NCI-H2196 (cell line): ENCODE results near the gene NIPBL.
"Not testable (repeated sequence)": the region's sequence is repeated elsewhere in the genome, so short reads cannot be mapped to it uniquely, and the experiment has no call there.

Experiments
- DNase-seq: peaks from one replicate; lab custom pipeline; 2025; ENCODE audit not compliant: unreplicated experiment; lab: John Stamatoyannopoulos, UW

Gene NIPBL

DNA sequence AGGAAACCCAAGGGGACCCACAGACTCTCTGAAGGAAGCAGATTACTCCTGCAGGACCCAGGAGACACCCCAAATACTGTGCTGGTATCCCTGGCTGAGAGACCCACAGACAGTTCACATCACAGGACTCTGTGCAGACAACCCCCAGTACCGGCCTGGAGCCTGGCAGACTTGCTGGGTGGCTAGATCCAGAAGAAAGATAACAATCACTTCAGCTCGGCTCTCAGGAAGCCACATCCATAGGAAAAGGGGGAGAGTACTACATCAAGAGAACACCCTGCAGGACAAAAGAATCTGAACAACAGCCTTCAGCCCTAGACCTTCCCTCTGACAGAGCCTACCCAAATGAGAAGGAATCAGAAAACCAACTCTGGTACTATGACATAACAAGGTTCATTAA is 206.4 kb downstream of the NIPBL start:
- not testable (repeated sequence) for DNase-seq

DNA sequence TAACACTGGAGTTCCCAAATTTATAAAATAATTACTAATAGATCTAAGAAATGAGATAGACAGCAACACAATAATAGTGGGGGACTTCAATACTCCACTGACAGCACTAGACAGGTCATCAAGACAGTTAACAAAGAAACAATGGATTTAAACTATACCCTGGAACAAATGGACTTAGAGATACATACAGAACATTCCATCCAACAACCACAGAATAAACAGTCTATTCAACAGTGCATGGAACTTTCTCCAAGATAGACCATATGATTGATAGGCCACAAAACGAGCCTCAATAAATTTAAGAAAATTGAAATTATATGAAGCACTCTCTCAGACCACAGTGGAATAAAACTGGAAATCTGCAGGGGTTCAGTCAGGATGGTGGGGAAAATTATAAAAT is 209.5 kb downstream of the NIPBL start:
- not testable (repeated sequence) for DNase-seq

DNA sequence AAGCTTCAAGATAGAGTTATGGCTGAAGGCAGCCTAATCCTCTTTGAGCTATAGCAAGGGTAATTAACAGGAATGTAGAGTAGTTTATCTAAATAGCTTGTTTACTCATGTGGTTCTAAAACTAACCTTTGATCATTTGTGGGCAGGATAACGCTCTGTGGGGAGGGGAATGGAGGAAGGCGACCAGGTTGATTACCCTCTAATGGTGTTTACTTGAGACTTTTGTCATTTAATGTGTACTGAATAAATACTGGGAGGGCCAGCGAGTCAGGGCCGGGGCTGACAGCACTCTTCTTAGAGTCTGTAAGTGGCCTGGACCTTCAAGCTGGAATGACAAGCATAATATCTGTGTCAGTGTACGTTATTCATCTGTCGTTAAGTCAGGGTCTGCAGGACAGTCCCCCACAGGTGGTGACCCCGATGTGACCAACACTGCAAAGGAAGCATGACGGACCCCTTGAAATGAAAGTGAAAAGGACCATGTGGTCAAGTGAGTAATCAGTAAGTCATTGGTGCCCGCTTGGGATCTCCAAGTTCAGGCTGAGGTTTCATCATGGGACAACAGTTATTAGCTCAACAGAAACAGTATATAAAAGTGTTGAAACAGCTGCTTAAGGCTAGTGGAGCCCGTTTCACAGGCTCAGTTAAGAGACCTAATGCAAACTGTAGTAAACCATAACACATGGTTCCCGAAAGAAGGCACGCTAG is 210.1 kb downstream of the NIPBL start:
- DNase-seq: no peak

DNA sequence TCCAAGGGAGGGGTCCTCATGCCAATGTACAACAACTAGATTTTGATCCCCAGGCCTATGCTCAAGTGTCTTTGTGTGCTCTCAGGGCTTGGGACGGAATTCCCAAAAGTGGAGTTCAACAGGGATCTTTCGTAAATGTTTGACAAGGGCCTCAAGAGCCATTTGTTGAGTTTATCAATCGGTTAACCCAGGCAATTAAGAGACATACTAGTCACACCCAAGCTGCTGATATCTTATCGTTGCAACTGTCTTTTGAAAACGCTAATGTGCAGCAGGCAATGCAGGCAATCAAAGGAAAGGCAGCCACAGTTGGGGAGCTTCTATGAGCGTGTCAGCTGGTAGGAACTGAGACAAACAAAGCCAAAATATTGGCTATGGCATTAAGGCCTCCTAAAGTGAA is 211.4 kb downstream of the NIPBL start:
- DNase-seq: no peak

- DNase-seq: no peak
These were observed 213.7 kb downstream of the NIPBL start for GRCh38 chr5:37090123-37090726.

GRCh38 chr5:37090781-37091180 is 214.2 kb downstream of the NIPBL start:
- no peak for DNase-seq

DNA sequence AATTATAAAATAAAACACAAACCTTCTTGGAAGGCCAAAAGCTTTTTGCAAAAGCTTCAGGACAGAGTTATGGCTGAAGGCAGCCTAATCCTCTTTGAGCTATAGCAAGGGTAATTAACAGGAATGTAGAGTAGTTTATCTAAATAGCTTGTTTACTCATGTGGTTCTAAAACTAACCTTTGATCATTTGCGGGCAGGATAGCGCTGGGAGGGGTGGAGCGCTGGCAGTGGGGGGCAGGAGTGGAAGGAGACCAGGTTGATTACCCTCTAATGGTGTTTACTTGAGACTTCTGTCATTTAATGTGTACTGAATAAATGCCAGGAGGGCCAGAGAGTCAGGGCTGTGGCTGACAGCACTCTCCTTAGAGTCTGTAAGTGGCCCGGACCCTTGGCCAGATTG is 217.2 kb downstream of the NIPBL start:
- not testable (repeated sequence) for DNase-seq

- not testable (repeated sequence) for DNase-seq
These were observed 222.7 kb downstream of the NIPBL start for GRCh38 chr5:37099267-37099666.

- no peak for DNase-seq
These were observed 226.7 kb downstream of the NIPBL start for GRCh38 chr5:37103302-37103701.

DNA sequence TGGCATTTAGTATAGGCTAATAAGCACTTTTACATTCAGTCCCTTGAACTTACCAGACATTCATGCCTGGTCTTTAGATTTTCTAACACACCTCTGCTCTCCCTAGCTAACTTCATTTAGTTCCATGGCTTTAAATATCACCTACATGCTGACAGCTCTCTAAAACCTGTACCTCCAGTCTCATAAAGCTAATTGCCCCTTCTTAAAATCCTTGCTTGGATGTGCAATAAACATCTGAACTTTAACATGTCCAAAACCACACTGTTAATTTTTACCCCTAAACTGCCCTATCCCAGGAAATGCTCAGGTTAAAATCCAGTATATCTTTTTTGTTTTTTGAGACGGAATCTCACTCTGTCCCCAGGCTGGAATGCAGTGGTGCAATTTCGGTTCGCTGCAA is 232.8 kb downstream of the NIPBL start:
- no peak for DNase-seq

GRCh38 chr5:37110135-37110534 is 233.6 kb downstream of the NIPBL start:
- no peak for DNase-seq

GRCh38 chr5:37111426-37112382 is 235.1 kb downstream of the NIPBL start:
- DNase-seq: no peak

- DNase-seq: no peak
These were observed 235.9 kb downstream of the NIPBL start for GRCh38 chr5:37112383-37112991.
